HG02588 (cell line): Measurements from ENCODE around the gene OST4.

Experiments
- ATAC-seq: cut with Tn5 transposase; IDR thresholded peaks from one replicate; pipeline ENCODE4 v1.9.1; 2021; ENCODE audit warnings: mild to moderate bottlenecking, moderate library complexity; ENCODE audit not compliant: unreplicated experiment

The OST4 gene

GRCh38 chr2:27054721-27055120 lies 16.7 kb downstream of the OST4 start:
- ATAC-seq, result no peak

- no peak for ATAC-seq
Observed at GRCh38 chr2:27053776-27054175, 17.7 kb downstream of the OST4 start.

- ATAC-seq, result no peak
Observed at GRCh38 chr2:27053321-27053720, 18.1 kb downstream of the OST4 start.

- ATAC-seq, result no peak
Observed at GRCh38 chr2:27051902-27052645, 19.4 kb downstream of the OST4 start.

- ATAC-seq, result peak; percentile 67
Observed at GRCh38 chr2:27050996-27051901, 20.2 kb downstream of the OST4 start, which contains the start of gene AGBL5. TSS of gene AGBL5 (plus strand) at chr2:27051668. CDS start at chr2:27052959, 1,291 bp downstream.

GRCh38 chr2:27050281-27050995 lies 21.0 kb downstream of the OST4 start:
- peak; percentile 42 for ATAC-seq

GRCh38 chr2:27049422-27050280 lies 21.8 kb downstream of the OST4 start:
- peak; percentile 22 for ATAC-seq

- ATAC-seq, result no peak
Observed at GRCh38 chr2:27042985-27043634, 28.3 kb downstream of the OST4 start.

GRCh38 chr2:27042159-27042661 lies 29.2 kb downstream of the OST4 start:
- no peak for ATAC-seq

- ATAC-seq, result no peak
Observed at GRCh38 chr2:27041752-27042151, 29.7 kb downstream of the OST4 start.

- ATAC-seq, result no peak
Observed at GRCh38 chr2:27040282-27040681, 31.2 kb downstream of the OST4 start.

- ATAC-seq, result no peak
Observed at GRCh38 chr2:27039871-27040270, 31.6 kb downstream of the OST4 start.

- no peak for ATAC-seq
Observed at GRCh38 chr2:27039426-27039825, 32.0 kb downstream of the OST4 start.

- ATAC-seq, result no peak
Observed at GRCh38 chr2:27038631-27039339, 32.7 kb downstream of the OST4 start.

- no peak for ATAC-seq
Observed at GRCh38 chr2:27038012-27038411, 33.4 kb downstream of the OST4 start.

GRCh38 chr2:27033253-27033852 lies 38.1 kb downstream of the OST4 start:
- peak; percentile 8 for ATAC-seq

GRCh38 chr2:27032495-27033252 lies 38.8 kb downstream of the OST4 start, which contains the start of gene TMEM214:
TSS of gene TMEM214 (plus strand) at chr2:27032965. CDS start at chr2:27033016, 51 bp downstream.
- peak; percentile 91 for ATAC-seq

GRCh38 chr2:27029051-27029450 lies 42.4 kb downstream of the OST4 start:
- no peak for ATAC-seq
